KMS-11 (cell line): ENCODE results near the gene SLC35F2.
"Not testable (repeated sequence)": the region's sequence is repeated elsewhere in the genome, so short reads cannot be mapped to it uniquely, and the experiment has no call there.

Source experiments
- H2AFZ ChIP-seq: fragments of 200-600 bp; sonication (generic); 2 replicates; pipeline ENCODE4 v1.6.1; 2016; ENCODE audit warnings: antibody characterized with exemption, mixed run types, low read depth
- H3K27ac ChIP-seq: fragments of 200-600 bp; sonication (generic); 2 replicates; pipeline ENCODE4 v1.6.1; 2016; ENCODE audit warnings: mild to moderate bottlenecking, mixed run types
- H3K27me3 ChIP-seq: fragments of 200-600 bp; sonication (generic); 2 replicates; pipeline ENCODE4 v1.6.1; 2017; ENCODE audit warnings: mild to moderate bottlenecking, low read depth, mixed run types, moderate library complexity; ENCODE audit not compliant: insufficient read depth
- H3K36me3 ChIP-seq: fragments of 200-600 bp; sonication (generic); 2 replicates; pipeline ENCODE4 v1.6.1; 2017; ENCODE audit warnings: mild to moderate bottlenecking, mixed run types; ENCODE audit not compliant: insufficient read depth
- H3K4me1 ChIP-seq: fragments of 200-600 bp; sonication (generic); 2 replicates; pipeline ENCODE4 v1.6.1; 2016; ENCODE audit warnings: mild to moderate bottlenecking, low read depth, mixed run types; ENCODE audit not compliant: poor library complexity, severe bottlenecking
- H3K4me2 ChIP-seq: fragments of 200-600 bp; sonication (generic); 2 replicates; pipeline ENCODE4 v1.7.0; 2016; ENCODE audit warnings: mild to moderate bottlenecking, mixed run types
- H3K4me3 ChIP-seq: fragments of 200-600 bp; sonication (generic); IDR thresholded peaks from 2 replicates; pipeline ENCODE4 v1.6.1; 2017; ENCODE audit warnings: low read depth, low read length, mixed read lengths; ENCODE audit not compliant: insufficient read depth
- H3K79me2 ChIP-seq: fragments of 200-600 bp; sonication (generic); 2 replicates; pipeline ENCODE4 v1.6.1; 2016; ENCODE audit warnings: low read depth, mixed run types; ENCODE audit not compliant: insufficient read depth
- H3K9ac ChIP-seq: fragments of 200-600 bp; sonication (generic); 2 replicates; pipeline ENCODE4 v1.6.1; 2016; ENCODE audit warnings: mild to moderate bottlenecking, mixed run types
- H4K20me1 ChIP-seq: fragments of 200-600 bp; sonication (generic); 2 replicates; pipeline ENCODE4 v1.6.1; 2016; ENCODE audit warnings: mild to moderate bottlenecking, mixed run types; ENCODE audit not compliant: insufficient read depth
- CTCF ChIP-seq: fragments of 200-600 bp; sonication (generic); conservative IDR thresholded peaks from 2 replicates; pipeline ENCODE4 v1.6.1; 2017; ENCODE audit warnings: low read depth, mild to moderate bottlenecking, antibody characterized with exemption, low read length, moderate library complexity, mixed read lengths

Gene SLC35F2

GRCh38 chr11:107834995-107835394 lies 23.6 kb downstream of the SLC35F2 start:
- Histone ChIP-seq H3K36me3 (no peaks in the 10 kb centered on the region), H3K27ac (no peak overlapping the region), H3K4me2 (no peak overlapping the region), H3K27me3 (no peaks in the 10 kb centered on the region), H4K20me1 (no peaks in the 10 kb centered on the region), H3K79me2 (peaks cover 76% of the 10 kb centered on the region), H3K4me1 (peaks cover 6% of the 10 kb centered on the region), H2AFZ (no peak overlapping the region), H3K9ac (no peak overlapping the region), H3K4me3 (no peak overlapping the region)
- no peak for TF ChIP-seq CTCF

- not testable (repeated sequence) for H4K20me1 ChIP-seq, H3K27ac ChIP-seq, H3K36me3 ChIP-seq, H3K4me1 ChIP-seq, H2AFZ ChIP-seq, H3K9ac ChIP-seq, H3K27me3 ChIP-seq, H3K4me2 ChIP-seq, H3K4me3 ChIP-seq
- peaks cover 72% of the 10 kb centered on the region for H3K79me2 ChIP-seq
Measured at GRCh38 chr11:107833926-107834325, 24.7 kb downstream of the SLC35F2 start.

GRCh38 chr11:107830915-107831540 lies 27.6 kb downstream of the SLC35F2 start:
- H3K4me3 ChIP-seq: no peak overlapping the region
- H3K4me2 ChIP-seq: no peak overlapping the region
- H3K27me3 ChIP-seq: no peaks in the 10 kb centered on the region
- no peaks in the 10 kb centered on the region for H3K36me3 ChIP-seq
- H3K79me2 ChIP-seq: peaks cover 51% of the 10 kb centered on the region; the same call in 1 of the 2 replicates
- H4K20me1 ChIP-seq: no peaks in the 10 kb centered on the region
- H3K4me1 ChIP-seq: no peaks in the 10 kb centered on the region
- no peak overlapping the region for H3K9ac ChIP-seq
- no peak overlapping the region for H3K27ac ChIP-seq
- TF ChIP-seq CTCF: no peak
- no peak overlapping the region for H2AFZ ChIP-seq

- Histone ChIP-seq H3K27me3 (no peaks in the 10 kb centered on the region), H3K4me1 (no peaks in the 10 kb centered on the region), H3K4me2 (no peak overlapping the region), H3K36me3 (no peaks in the 10 kb centered on the region), H2AFZ (no peak overlapping the region), H4K20me1 (no peaks in the 10 kb centered on the region), H3K9ac (no peak overlapping the region), H3K4me3 (no peak overlapping the region), H3K27ac (no peak overlapping the region), H3K79me2 (peaks cover 41% of the 10 kb centered on the region; the same call in 1 of the 2 replicates)
- TF ChIP-seq CTCF: no peak
Measured at GRCh38 chr11:107827041-107827440, 31.5 kb downstream of the SLC35F2 start.

GRCh38 chr11:107825875-107826274 lies 32.7 kb downstream of the SLC35F2 start:
- Histone ChIP-seq H3K27ac (no peak overlapping the region), H2AFZ (no peak overlapping the region), H3K4me2 (no peak overlapping the region), H3K27me3 (no peaks in the 10 kb centered on the region), H3K4me3 (no peak overlapping the region), H4K20me1 (no peaks in the 10 kb centered on the region), H3K9ac (no peak overlapping the region), H3K79me2 (peaks cover 42% of the 10 kb centered on the region; the same call in 1 of the 2 replicates), H3K4me1 (no peaks in the 10 kb centered on the region), H3K36me3 (no peaks in the 10 kb centered on the region)
- TF ChIP-seq CTCF: no peak
